ENCODE data around the gene PLPPR1. TPM values are rescaled to one million over a fixed set of nuclear protein-coding genes. Genes with fewer than 3 reads are reported as not detected.

PLPPR1 gene
- total RNA-seq, 1 experiment from 2014 or later = not detected

- Histone ChIP-seq H3K4me2 (ENCODE audit: low read length) (no peak overlapping the region), H2AFZ (ENCODE audit: low read depth, low read length, poor library complexity, severe bottlenecking) (no peak overlapping the region), H3K9ac (ENCODE audit: low read length) (no peak overlapping the region), H3K9me2 (ENCODE audit: insufficient read depth) (no peaks in the 10 kb centered on the region), H3K4me1 (ENCODE audit: control insufficient read depth in 1 of 2, insufficient read depth in 2 of 2, low read length in 2 of 2) (no peaks in the 10 kb centered on the region), H3K79me2 (ENCODE audit: insufficient read depth, low read length) (no peaks in the 10 kb centered on the region), H4K20me1 (ENCODE audit: insufficient read depth) (no peaks in the 10 kb centered on the region), H3K9me3 (ENCODE audit: control insufficient read depth in 1 of 2, insufficient read depth in 1 of 2, low read depth in 1 of 2, low read length in 2 of 2) (no peaks in the 10 kb centered on the region), H3K27me3 (ENCODE audit: insufficient read depth, low read length) (peaks cover 6% of the 10 kb centered on the region; the same call in 1 of the 2 replicates), H3K27ac (ENCODE audit: low read depth, low read length) (no peak overlapping the region), H3K36me3 (ENCODE audit: control insufficient read depth in 1 of 2, insufficient read depth in 2 of 2, low read length in 2 of 2) (no peaks in the 10 kb centered on the region), H3K4me3 (replicated peaks in 1 of 2; ENCODE audit: low read depth in 1 of 2, low read length in 2 of 2) (no peak overlapping the region)
- ChIA-PET CTCF (no interaction called here), RAD21 (ENCODE audit: low non-redundant PET in 1 of 2, low total read pairs in 2 of 2, uncharacterized antibody in 2 of 2, unreplicated experiment in 2 of 2) (no interaction called here), POLR2A (no interaction called here)
- intact Hi-C loops (cut with micrococcal nuclease) = no loop called here
- ATAC-seq = no peak
- no TSS peak for BruUV-seq (replicated peaks)
- TF ChIP-seq RAD21 (IDR thresholded peaks at IDR 0.05; ENCODE audit: low read depth) (no peak), JUND (IDR thresholded peaks at IDR 0.05) (no peak), ZFX (IDR thresholded peaks at IDR 0.05) (no peak)
- TF ChIP-seq, protein P1, sequence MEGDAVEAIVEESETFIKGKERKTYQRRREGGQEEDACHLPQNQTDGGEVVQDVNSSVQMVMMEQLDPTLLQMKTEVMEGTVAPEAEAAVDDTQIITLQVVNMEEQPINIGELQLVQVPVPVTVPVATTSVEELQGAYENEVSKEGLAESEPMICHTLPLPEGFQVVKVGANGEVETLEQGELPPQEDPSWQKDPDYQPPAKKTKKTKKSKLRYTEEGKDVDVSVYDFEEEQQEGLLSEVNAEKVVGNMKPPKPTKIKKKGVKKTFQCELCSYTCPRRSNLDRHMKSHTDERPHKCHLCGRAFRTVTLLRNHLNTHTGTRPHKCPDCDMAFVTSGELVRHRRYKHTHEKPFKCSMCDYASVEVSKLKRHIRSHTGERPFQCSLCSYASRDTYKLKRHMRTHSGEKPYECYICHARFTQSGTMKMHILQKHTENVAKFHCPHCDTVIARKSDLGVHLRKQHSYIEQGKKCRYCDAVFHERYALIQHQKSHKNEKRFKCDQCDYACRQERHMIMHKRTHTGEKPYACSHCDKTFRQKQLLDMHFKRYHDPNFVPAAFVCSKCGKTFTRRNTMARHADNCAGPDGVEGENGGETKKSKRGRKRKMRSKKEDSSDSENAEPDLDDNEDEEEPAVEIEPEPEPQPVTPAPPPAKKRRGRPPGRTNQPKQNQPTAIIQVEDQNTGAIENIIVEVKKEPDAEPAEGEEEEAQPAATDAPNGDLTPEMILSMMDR (IDR thresholded peaks at IDR 0.05 in 2 of 3, conservative IDR thresholded peaks at IDR 0.05 in 1 of 3; ENCODE audit: borderline replicate concordance in 1 of 3, insufficient read depth in 1 of 3, low read depth in 2 of 3, low read length in 2 of 3) = no peak
- TF ChIP-seq, protein P2, sequence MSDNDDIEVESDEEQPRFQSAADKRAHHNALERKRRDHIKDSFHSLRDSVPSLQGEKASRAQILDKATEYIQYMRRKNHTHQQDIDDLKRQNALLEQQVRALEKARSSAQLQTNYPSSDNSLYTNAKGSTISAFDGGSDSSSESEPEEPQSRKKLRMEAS (IDR thresholded peaks at IDR 0.05) = no peak
- no peak for DNase-seq (ENCODE audit: low read depth, low spot score)
Observed at GRCh38 chr9:101097210-101097609, 68.7 kb downstream of the PLPPR1 start.

- H3K9me3 ChIP-seq (ENCODE audit: control insufficient read depth in 1 of 2, insufficient read depth in 1 of 2, low read depth in 1 of 2, low read length in 2 of 2) = no peaks in the 10 kb centered on the region
- ATAC-seq (no peak), DNase-seq (ENCODE audit: low read depth, low spot score) (no peak)
- H3K27ac ChIP-seq (ENCODE audit: low read depth, low read length) = no peak overlapping the region
- peaks cover 6% of the 10 kb centered on the region; the same call in 1 of the 2 replicates for H3K27me3 ChIP-seq (ENCODE audit: insufficient read depth, low read length)
- H3K9me2 ChIP-seq (ENCODE audit: insufficient read depth) = no peaks in the 10 kb centered on the region
- ChIA-PET CTCF (no interaction called here), POLR2A (no interaction called here), RAD21 (ENCODE audit: low non-redundant PET in 1 of 2, low total read pairs in 2 of 2, uncharacterized antibody in 2 of 2, unreplicated experiment in 2 of 2) (no interaction called here)
- intact Hi-C loops (cut with micrococcal nuclease) = no loop called here
- BruUV-seq (replicated peaks) = no TSS peak
- no peak overlapping the region for H2AFZ ChIP-seq (ENCODE audit: low read depth, low read length, poor library complexity, severe bottlenecking)
- H3K4me2 ChIP-seq (ENCODE audit: low read length) = no peak overlapping the region
- no peak overlapping the region for H3K4me3 ChIP-seq (replicated peaks in 1 of 2; ENCODE audit: low read depth in 1 of 2, low read length in 2 of 2)
- no peak overlapping the region for H3K9ac ChIP-seq (ENCODE audit: low read length)
- H3K36me3 ChIP-seq (ENCODE audit: control insufficient read depth in 1 of 2, insufficient read depth in 2 of 2, low read length in 2 of 2) = no peaks in the 10 kb centered on the region
- H4K20me1 ChIP-seq (ENCODE audit: insufficient read depth) = no peaks in the 10 kb centered on the region
- H3K79me2 ChIP-seq (ENCODE audit: insufficient read depth, low read length) = no peaks in the 10 kb centered on the region
- TF ChIP-seq EGR1 (IDR thresholded peaks at IDR 0.05; ENCODE audit: low read depth) = no peak
- no peak for TF ChIP-seq ELF1 (IDR thresholded peaks at IDR 0.05; ENCODE audit: borderline replicate concordance, low read depth)
- no peak for TF ChIP-seq YY1 (IDR thresholded peaks at IDR 0.05; ENCODE audit: extremely low read depth, insufficient replicate concordance, low read depth, low read length)
- TF ChIP-seq POLR2AphosphoS5 (IDR thresholded peaks at IDR 0.05; ENCODE audit: low read depth, low read length) = no peak
- TF ChIP-seq TCF7L2 (IDR thresholded peaks at IDR 0.05; ENCODE audit: borderline replicate concordance, extremely low read depth, insufficient read depth, insufficient read length) = no peak
- no peak for TF ChIP-seq SP1 (IDR thresholded peaks at IDR 0.05; ENCODE audit: low read depth)
- no peak for TF ChIP-seq CEBPB (IDR thresholded peaks at IDR 0.05; ENCODE audit: low read depth)
- no peak for TF ChIP-seq CBX3 (IDR thresholded peaks at IDR 0.05; ENCODE audit: low read depth)
- no peak for TF ChIP-seq JUND (IDR thresholded peaks at IDR 0.05)
- TF ChIP-seq ZFX (IDR thresholded peaks at IDR 0.05) = no peak
- no peak for TF ChIP-seq FOSL1 (IDR thresholded peaks at IDR 0.05; ENCODE audit: low read depth)
- no peaks in the 10 kb centered on the region for H3K4me1 ChIP-seq (ENCODE audit: control insufficient read depth in 1 of 2, insufficient read depth in 2 of 2, low read length in 2 of 2)
Observed at GRCh38 chr9:101098392-101098791, 69.9 kb downstream of the PLPPR1 start.
